ENCODE data around the gene BCOR. TPM values are rescaled to one million over a fixed set of nuclear protein-coding genes. Genes with fewer than 3 reads are reported as not detected.

Gene BCOR
- total RNA-seq, 1 donor from 2014 or later, result 24.3 TPM

GRCh38 chrX:40063555-40063954, 34.2 kb downstream of the BCOR start:
- no peak overlapping the region for H3K4me3 ChIP-seq (ENCODE audit: low read depth, low read length)
- DNase-seq (ENCODE audit: low read depth), result no peak
- no peak for TF ChIP-seq CTCF (conservative IDR thresholded peaks at IDR 0.05; ENCODE audit: low read depth, low read length)

DNA sequence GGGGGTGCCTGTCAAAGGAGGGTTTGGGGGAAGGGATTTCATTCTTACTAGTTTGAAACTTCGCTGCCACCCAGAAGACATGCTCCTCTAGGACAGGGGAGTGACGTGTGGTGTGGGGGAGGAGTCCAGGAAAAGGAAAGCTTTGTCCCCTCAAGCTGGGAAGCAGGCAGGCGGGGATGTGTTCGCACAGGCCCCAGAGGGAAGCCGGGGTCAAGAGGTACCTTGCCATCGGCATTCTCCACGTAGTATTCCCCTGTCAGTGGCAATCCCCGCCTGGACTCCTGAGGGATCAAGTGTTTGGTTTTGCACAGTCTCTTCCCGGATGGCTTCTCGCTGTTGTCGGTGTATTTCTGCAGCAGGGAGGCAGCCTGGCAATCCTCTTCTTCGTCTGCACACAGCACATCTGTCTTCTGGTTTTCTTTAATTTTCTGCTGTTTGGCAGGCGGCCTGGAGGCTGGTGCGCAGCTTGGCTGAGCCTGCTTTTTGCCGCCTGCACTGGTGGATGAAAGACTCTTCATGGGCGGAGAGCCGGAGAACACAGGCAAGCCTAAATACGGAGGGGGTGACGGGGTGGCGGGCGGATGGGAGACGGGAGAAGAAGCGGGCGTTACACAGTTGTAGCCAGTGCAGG, 35.1 kb downstream of the BCOR start:
- DNase-seq (ENCODE audit: low read depth), result no peak
- H3K4me3 ChIP-seq (ENCODE audit: low read depth, low read length), result no peak overlapping the region
- TF ChIP-seq CTCF (conservative IDR thresholded peaks at IDR 0.05; ENCODE audit: low read depth, low read length), result no peak

GRCh38 chrX:40061871-40062524, 35.8 kb downstream of the BCOR start:
- no peak for DNase-seq (ENCODE audit: low read depth)
- TF ChIP-seq CTCF (conservative IDR thresholded peaks at IDR 0.05; ENCODE audit: low read depth, low read length), result no peak
- H3K4me3 ChIP-seq (ENCODE audit: low read depth, low read length), result no peak overlapping the region

DNA sequence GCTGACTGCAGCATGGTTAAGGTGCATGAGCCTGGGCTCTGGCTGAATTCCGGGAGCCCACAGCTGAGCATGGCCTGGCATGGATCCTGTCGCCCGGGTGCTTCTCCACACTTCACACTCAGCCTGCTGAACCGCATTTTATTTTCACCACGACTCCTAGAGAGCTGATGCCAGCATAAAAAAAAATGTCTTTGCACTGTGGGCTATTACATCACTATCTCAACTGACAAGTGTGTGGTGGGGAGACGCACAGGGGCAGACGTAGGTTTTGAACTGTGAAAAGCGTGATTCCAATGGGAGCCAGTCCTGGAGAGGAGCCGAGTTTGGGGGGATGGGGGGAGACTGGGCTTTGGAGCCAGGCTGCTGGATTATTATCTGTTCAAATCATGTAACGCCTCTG, 36.8 kb downstream of the BCOR start:
- no peak for TF ChIP-seq CTCF (conservative IDR thresholded peaks at IDR 0.05; ENCODE audit: low read depth, low read length)
- no peak for DNase-seq (ENCODE audit: low read depth)
- H3K4me3 ChIP-seq (ENCODE audit: low read depth, low read length), result no peak overlapping the region

DNA sequence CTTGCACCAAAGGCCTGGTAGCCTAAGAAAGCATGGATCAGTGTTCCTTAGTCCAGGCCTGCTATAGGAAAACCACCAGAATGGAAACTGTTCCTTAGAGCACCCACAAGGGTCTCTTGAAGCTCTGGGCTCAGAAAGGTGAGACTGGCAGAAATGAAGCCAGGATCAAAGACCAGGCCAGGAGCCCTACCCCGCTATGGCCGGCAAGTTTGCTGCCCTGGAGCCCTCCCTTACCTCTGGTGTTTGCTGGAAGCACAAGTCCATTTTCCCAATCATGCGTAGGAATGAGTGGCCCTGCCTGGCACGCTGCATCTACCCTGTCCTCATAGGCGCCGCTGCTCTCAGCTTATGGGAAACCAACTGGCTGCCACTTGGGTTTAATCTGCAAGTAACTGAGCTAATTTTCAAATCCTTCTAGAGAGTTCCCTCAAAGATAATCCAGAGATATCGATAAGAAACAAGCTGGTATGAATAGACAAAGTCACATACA, 37.4 kb downstream of the BCOR start:
- H3K4me3 ChIP-seq (ENCODE audit: low read depth, low read length), result no peak overlapping the region
- DNase-seq (ENCODE audit: low read depth), result no peak
- no peak for TF ChIP-seq CTCF (conservative IDR thresholded peaks at IDR 0.05; ENCODE audit: low read depth, low read length)

GRCh38 chrX:40058719-40059118, 39.0 kb downstream of the BCOR start:
- H3K4me3 ChIP-seq (ENCODE audit: low read depth, low read length), result no peak overlapping the region
- no peak for TF ChIP-seq CTCF (conservative IDR thresholded peaks at IDR 0.05; ENCODE audit: low read depth, low read length)

GRCh38 chrX:40057405-40057804, 40.4 kb downstream of the BCOR start:
- DNase-seq (ENCODE audit: low read depth), result no peak
- TF ChIP-seq CTCF (conservative IDR thresholded peaks at IDR 0.05; ENCODE audit: low read depth, low read length), result peak; percentile 30
- no peak overlapping the region for H3K4me3 ChIP-seq (ENCODE audit: low read depth, low read length)

More at GRCh38 chrX:40058719-40059118, 39.0 kb downstream of the BCOR start:
- DNase-seq (ENCODE audit: low read depth), result no peak
